Sigmoid colon (tissue), 7 donors: ENCODE data around the gene TP53BP2. TPM values are rescaled to one million over a fixed set of nuclear protein-coding genes. Genes with fewer than 3 reads are reported as not detected.

Source experiments
- DNase-seq: peaks from one replicate; pipeline ENCODE4 v3.0.0-alpha.2; 2019
- H3K27ac ChIP-seq, 4 donors: fragments of 200-600 bp; sonication (generic); one replicate each; pipeline ENCODE4 v1.5.1; 2016 to 2019; ENCODE audit warnings: mild to moderate bottlenecking in 1 of 4
- H3K27me3 ChIP-seq, 3 donors: fragments of 200-600 bp; sonication (generic); one replicate each; pipeline ENCODE4 v1.5.1; 2019; ENCODE audit warnings: mild to moderate bottlenecking in 1 of 3
- H3K36me3 ChIP-seq, 4 donors: fragments of 200-600 bp; sonication (generic); one replicate each; pipeline ENCODE4 v1.5.1; 2016 to 2019
- H3K4me1 ChIP-seq, 4 donors: fragments of 200-600 bp; sonication (generic); one replicate each; pipeline ENCODE4 v1.5.1; 2017 to 2019
- H3K4me3 ChIP-seq, 4 donors: fragments of 200-600 bp; sonication (generic); one replicate each; pipeline ENCODE4 v1.5.1; 2017 to 2019; ENCODE audit warnings: mild to moderate bottlenecking in 2 of 4, moderate library complexity in 1 of 4
- H3K9me3 ChIP-seq, 4 donors: fragments of 200-600 bp in 3 of 4; sonication (generic) in 3 of 4; one replicate each; pipeline versions ENCODE4 v1.5.1 to v1.6.1; 2013 to 2019
- EP300 ChIP-seq, 4 donors: sonication (generic); formaldehyde crosslinking; IDR thresholded peaks; one replicate each; pipeline ENCODE4 v1.6.1; 2017; ENCODE audit warnings: antibody characterized with exemption in 4 of 4
- POLR2A ChIP-seq, 2 donors: fragments of 450-650 bp; IDR thresholded peaks; one replicate each; pipeline ENCODE4 v1.6.1; 2016; ENCODE audit warnings: antibody characterized with exemption in 2 of 2, mild to moderate bottlenecking in 2 of 2, moderate library complexity in 2 of 2
- POLR2AphosphoS5 ChIP-seq, 4 donors: sonication (generic); formaldehyde crosslinking; IDR thresholded peaks; one replicate each; pipeline ENCODE4 v1.6.1; 2017; ENCODE audit warnings: antibody characterized with exemption in 4 of 4
- WGBS, 2 donors: extraction: QIAGEN DNeasy Blood & Tissue Kit; methylation state at CpG; one replicate each; pipeline ENCODE4 v1.1.7; 2013; 5-methylcytosine and 5-hydroxymethylcytosine counted together
- intact Hi-C: fragments of 100-400 bp; cut with DNase I; formaldehyde crosslinking; loops from one replicate; pipeline ENCODE4 v1.15.1; 2023
- polyA plus RNA-seq, 3 donors: library from polyadenylated mRNA; stranded (reverse); fragments of 200-250 nt; gene quantifications; one replicate each; pipeline ENCODE4 v1.2.3, GENCODE V29; 2013
- total RNA-seq, 4 donors: library from RNA; depleted of rRNA; stranded (reverse); fragments of >200 nt; gene quantifications; one replicate each; pipeline ENCODE4 v1.1.0, GENCODE V29; 2016
- TF ChIP-seq, protein P1 (sequence below), 4 experiments: fragments of 450-650 bp in 3 of 4; fragments of 200-600 bp in 1 of 4; IDR thresholded peaks; one replicate each; pipeline ENCODE4 v1.5.1; 2016 to 2019; ENCODE audit warnings: antibody characterized with exemption in 4 of 4, mild to moderate bottlenecking in 3 of 4, moderate library complexity in 2 of 4
- donor health status: healthy with polysubstance abuse.
- donor health status: Bipolar disorder and iron deficiency.
- donor health status: healthy.

The TP53BP2 gene
- total and polyA plus RNA-seq, 7 donors: 10.2 to 28.5 (median 24.6) TPM

DNA sequence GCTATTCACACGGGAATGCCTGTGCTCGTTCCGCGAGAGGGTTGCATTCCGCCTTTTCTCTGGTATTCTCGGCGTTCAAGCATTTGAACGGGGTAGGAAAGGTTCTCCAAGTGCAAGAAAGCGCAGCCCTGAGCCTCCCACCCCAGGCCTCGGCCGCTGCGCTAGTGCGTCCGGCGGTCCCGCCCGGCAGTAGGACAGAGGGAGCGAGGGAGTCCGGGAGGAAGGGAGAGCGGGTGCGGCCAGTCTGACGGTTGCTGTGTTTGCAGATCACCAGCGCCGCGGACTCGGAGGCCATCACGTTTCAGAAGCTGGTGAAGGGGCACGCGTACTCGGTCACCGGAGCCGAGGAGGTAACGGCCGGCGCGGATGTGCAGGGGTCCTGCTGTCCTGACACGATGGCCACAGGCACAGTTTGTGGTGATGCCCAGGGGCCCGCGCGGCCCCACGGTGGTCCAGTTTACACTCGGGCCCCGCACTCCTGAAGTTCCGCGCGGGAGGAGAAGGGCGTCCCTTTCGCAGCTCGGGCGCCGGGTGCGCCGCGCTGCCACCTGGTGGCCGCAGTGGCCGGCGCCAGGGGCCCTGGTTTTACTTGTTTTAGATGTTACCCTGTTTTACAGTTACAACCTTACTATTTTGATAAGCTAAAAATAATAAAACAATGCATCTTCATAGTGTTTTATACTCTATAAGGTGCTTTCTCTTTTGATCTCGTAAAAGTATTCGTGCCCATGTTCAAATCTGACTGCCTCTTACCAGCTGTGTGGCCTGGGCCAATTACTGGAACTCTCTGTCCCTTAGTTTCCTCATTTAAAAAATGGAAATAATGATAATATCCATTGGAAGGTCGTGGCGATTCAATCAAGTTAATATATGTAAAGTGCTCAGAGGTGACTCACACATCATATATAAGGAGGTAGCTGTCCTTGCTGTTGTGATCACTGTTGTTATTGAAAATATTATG, 96.7 kb downstream of the TP53BP2 start:
- Histone ChIP-seq H3K9me3 (no peaks in the 10 kb centered on the region), H3K27me3 (no peaks in the 10 kb centered on the region), H3K27ac (peak overlapping the region; percentile 70 to 83 (median 76)), H3K4me3 (peak overlapping the region; percentile 30 to 58 (median 48)), H3K36me3 (peaks cover 28 to 79% (median 56%) of the 10 kb centered on the region in 4 donors), H3K4me1 (peaks cover 0 to 15% (median 12%) of the 10 kb centered on the region in 4 donors)
- 10 to 22% methylated on average over 61 of the region's 61 CpGs for WGBS, 2 donors
- TF ChIP-seq POLR2AphosphoS5 (IDR thresholded peaks at IDR 0.05): peak in 1 of 4 donors; percentile 42
- TF ChIP-seq, protein P1, sequence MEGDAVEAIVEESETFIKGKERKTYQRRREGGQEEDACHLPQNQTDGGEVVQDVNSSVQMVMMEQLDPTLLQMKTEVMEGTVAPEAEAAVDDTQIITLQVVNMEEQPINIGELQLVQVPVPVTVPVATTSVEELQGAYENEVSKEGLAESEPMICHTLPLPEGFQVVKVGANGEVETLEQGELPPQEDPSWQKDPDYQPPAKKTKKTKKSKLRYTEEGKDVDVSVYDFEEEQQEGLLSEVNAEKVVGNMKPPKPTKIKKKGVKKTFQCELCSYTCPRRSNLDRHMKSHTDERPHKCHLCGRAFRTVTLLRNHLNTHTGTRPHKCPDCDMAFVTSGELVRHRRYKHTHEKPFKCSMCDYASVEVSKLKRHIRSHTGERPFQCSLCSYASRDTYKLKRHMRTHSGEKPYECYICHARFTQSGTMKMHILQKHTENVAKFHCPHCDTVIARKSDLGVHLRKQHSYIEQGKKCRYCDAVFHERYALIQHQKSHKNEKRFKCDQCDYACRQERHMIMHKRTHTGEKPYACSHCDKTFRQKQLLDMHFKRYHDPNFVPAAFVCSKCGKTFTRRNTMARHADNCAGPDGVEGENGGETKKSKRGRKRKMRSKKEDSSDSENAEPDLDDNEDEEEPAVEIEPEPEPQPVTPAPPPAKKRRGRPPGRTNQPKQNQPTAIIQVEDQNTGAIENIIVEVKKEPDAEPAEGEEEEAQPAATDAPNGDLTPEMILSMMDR (IDR thresholded peaks at IDR 0.05): peak; percentile 74 to 98 (median 90)
- TF ChIP-seq EP300 (IDR thresholded peaks at IDR 0.05): no peak
- no peak for TF ChIP-seq POLR2A (IDR thresholded peaks at IDR 0.05)
- intact Hi-C loops: loop anchor here (1.0 kb wide), 2 partner anchors 37 to 51 kb away; partner anchors contain the start of gene CAPN2
- peak; percentile 82 for DNase-seq

DNA sequence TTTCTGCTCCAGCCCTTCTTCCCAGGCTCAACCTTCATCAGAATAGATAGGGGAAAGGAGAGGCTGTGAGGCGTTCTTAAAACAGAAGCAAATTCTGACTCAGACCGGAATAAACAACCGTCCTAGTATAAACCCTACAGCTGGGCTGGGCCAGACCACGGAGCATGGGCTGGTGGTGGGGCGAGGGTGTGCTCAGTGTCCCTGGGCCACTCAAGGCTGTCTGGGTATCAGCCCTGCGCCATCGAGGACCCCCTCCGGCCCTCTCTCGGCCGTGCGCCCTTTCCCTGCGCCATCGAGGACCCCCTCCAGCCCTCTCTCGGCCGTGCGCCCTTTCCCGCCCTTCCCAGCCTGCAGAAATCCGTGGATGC, 97.4 kb downstream of the TP53BP2 start:
- H3K4me3 ChIP-seq: peak overlapping the region; percentile 30 to 58 (median 48)
- intact Hi-C loops: no loop called here
- no peak for DNase-seq
- 49 to 56% methylated on average over 18 of the region's 18 CpGs for WGBS, 2 donors
- TF ChIP-seq, protein P1 (IDR thresholded peaks at IDR 0.05): no peak
- TF ChIP-seq POLR2AphosphoS5 (IDR thresholded peaks at IDR 0.05) (no peak), POLR2A (IDR thresholded peaks at IDR 0.05) (no peak), EP300 (IDR thresholded peaks at IDR 0.05) (no peak)
- H3K27me3 ChIP-seq: no peaks in the 10 kb centered on the region
- peaks cover 26 to 79% (median 53%) of the 10 kb centered on the region in 4 donors for H3K36me3 ChIP-seq
- H3K4me1 ChIP-seq: peaks cover 0 to 15% (median 12%) of the 10 kb centered on the region in 4 donors
- no peaks in the 10 kb centered on the region for H3K9me3 ChIP-seq
- H3K27ac ChIP-seq: peak overlapping the region; percentile 70 to 83 (median 76)

DNA sequence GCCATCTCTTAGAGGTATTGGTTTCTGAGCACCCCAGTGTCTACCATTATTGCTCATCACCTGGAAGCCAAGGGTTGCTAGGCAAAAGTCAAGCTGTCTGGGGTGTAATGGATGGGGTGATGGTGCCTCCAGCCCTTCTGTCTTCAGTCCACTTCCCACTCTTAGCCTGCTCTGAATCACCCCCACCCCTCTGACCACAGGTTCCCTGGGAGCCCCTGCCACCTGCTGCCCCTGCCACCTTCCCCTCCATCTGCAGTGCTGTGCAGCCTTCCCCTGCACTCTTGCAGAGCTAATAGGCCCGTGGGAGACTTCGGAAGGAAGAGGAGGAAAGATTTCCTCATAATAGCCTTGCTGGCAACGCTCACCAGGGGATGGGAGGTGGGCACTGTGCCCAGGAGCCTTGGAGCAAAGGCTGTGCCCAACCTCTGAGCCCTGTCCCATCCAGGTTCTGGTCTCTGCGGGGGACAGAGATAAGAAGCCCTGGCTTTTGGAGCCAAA, 97.9 kb downstream of the TP53BP2 start:
- 12 to 56% methylated on average over 4 of the region's 4 CpGs for WGBS, 2 donors
- peaks cover 0 to 15% (median 12%) of the 10 kb centered on the region in 4 donors for H3K4me1 ChIP-seq
- H3K4me3 ChIP-seq: no peak overlapping the region
- TF ChIP-seq POLR2AphosphoS5 (IDR thresholded peaks at IDR 0.05) (no peak), POLR2A (IDR thresholded peaks at IDR 0.05) (no peak)
- intact Hi-C loops: no loop called here
- peaks cover 21 to 79% (median 48%) of the 10 kb centered on the region in 4 donors for H3K36me3 ChIP-seq
- peak overlapping the region; percentile 70 to 83 (median 76) for H3K27ac ChIP-seq
- no peaks in the 10 kb centered on the region for H3K9me3 ChIP-seq
- H3K27me3 ChIP-seq: no peaks in the 10 kb centered on the region
- DNase-seq: no peak

DNA sequence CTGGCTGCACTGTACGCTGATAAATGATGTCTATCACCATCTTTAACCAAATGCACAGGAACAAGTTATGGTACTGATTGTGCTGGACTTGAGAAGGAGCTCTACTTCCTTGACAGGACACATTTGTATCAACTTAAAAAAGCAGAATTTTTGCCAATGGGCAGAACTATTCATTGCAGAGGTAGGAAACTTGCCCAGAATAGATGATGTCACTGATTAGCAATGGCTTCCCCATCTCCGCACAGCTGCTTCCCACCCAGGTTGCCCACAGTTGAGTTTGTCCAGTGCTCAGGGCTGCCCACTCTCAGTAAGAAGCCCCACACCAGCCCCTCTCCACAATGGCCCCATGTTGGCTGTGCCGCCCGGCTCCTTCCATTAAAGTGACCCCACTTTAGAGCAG, 100.0 kb downstream of the TP53BP2 start:
- no peaks in the 10 kb centered on the region for H3K27me3 ChIP-seq
- 91 to 95% methylated on average over 4 of the region's 4 CpGs for WGBS, 2 donors
- DNase-seq: no peak
- H3K4me3 ChIP-seq: no peak overlapping the region
- TF ChIP-seq POLR2A (IDR thresholded peaks at IDR 0.05) (no peak), EP300 (IDR thresholded peaks at IDR 0.05) (no peak), POLR2AphosphoS5 (IDR thresholded peaks at IDR 0.05) (no peak)
- TF ChIP-seq, protein P1 (IDR thresholded peaks at IDR 0.05): no peak
- H3K36me3 ChIP-seq: peaks cover 1 to 59% (median 27%) of the 10 kb centered on the region in 4 donors
- peaks cover 0 to 15% (median 12%) of the 10 kb centered on the region in 4 donors for H3K4me1 ChIP-seq
- intact Hi-C loops: no loop called here
- no peak overlapping the region for H3K27ac ChIP-seq
- H3K9me3 ChIP-seq: no peaks in the 10 kb centered on the region
